Muscle layer of colon (tissue), 2 donors: ENCODE measurements around the gene DEFB126.
"Not testable (repeated sequence)": the region's sequence is repeated elsewhere in the genome, so short reads cannot be mapped to it uniquely, and the experiment has no call there.

Experiments used
- H3K27ac ChIP-seq: one replicate; pipeline ENCODE4 v1.7.0; 2013; ENCODE audit warnings: low read depth, mild to moderate bottlenecking, low read length, moderate library complexity
- H3K27me3 ChIP-seq, 2 donors: one replicate each; pipeline ENCODE4 v1.7.0; 2013; ENCODE audit warnings: low read length in 2 of 2, mild to moderate bottlenecking in 2 of 2; ENCODE audit not compliant: insufficient read depth in 2 of 2, control insufficient read depth in 1 of 2
- H3K36me3 ChIP-seq: one replicate; pipeline ENCODE4 v1.7.0; 2013; ENCODE audit warnings: mild to moderate bottlenecking, low read length; ENCODE audit not compliant: insufficient read depth
- H3K4me1 ChIP-seq: one replicate; pipeline ENCODE4 v1.7.0; 2013; ENCODE audit warnings: mild to moderate bottlenecking, low read length; ENCODE audit not compliant: insufficient read depth
- H3K4me3 ChIP-seq, 2 donors: one replicate each; pipeline ENCODE4 v1.7.0; 2013; ENCODE audit warnings: low read length in 2 of 2, low read depth in 1 of 2, mild to moderate bottlenecking in 1 of 2, moderate library complexity in 1 of 2
- H3K9ac ChIP-seq: one replicate; pipeline ENCODE4 v1.7.0; 2013; ENCODE audit warnings: low read length
- H3K9me3 ChIP-seq: one replicate; pipeline ENCODE4 v1.7.0; 2013; ENCODE audit warnings: mild to moderate bottlenecking, low read length
- donor health status: abdominal sarcoma.
- donor health status: Adenocarcinoma of cecum.

The DEFB126 gene, protein sequence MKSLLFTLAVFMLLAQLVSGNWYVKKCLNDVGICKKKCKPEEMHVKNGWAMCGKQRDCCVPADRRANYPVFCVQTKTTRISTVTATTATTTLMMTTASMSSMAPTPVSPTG

DNA sequence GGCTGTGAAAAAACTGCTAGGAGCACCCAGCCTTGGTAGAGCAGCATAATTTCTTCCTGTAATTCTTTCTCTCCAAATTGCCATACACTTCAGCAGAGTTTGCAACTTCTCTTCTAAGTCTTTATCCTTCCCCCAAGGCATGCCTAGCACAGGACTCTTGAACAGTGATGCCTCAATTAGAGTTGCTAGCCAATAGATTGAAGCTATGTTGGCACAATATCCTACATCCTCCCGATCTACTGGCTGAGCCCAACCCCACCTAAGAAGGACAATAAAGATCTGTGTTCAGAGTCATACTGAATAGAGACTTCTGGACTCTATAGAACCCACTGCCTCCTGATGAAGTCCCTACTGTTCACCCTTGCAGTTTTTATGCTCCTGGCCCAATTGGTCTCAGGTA, at the start of gene DEFB126:
Gene DEFB126, plus strand, starts transcription at position 301 of the 400 bp plus-strand sequence. Its CDS starts 39 bp downstream, at position 340.
- Histone ChIP-seq H3K36me3 (no peaks in the 10 kb centered on the region), H3K27me3 (no peaks in the 10 kb centered on the region), H3K4me3 (no peak within 1 kb of the TSS), H3K27ac (no peak within 1 kb of the TSS), H3K4me1 (no peaks in the 10 kb centered on the region), H3K9ac (no peak within 1 kb of the TSS), H3K9me3 (no peaks in the 10 kb centered on the region)

DNA sequence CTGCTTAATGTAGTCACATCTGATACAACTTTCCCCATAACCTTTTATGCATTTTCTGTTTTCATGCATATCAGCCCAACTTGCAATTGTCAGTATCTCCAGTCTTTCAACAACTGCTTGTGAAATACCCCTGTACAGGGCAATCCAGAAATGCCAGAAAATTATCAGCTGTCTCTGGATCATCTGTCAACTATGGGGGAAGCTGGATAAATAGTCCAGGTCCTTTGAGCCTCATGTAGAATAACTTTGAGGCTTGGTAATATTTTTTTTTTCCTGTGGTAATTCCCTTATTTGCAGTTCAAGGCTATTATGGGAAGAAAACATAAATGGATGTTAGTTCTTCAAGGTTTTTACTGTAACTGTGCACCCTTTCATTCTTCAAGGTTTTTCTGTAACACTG, 48.7 kb upstream of the DEFB126 start:
- Histone ChIP-seq H3K27me3 (no peaks in the 10 kb centered on the region), H3K27ac (no peak overlapping the region), H3K4me1 (no peaks in the 10 kb centered on the region), H3K9me3 (no peaks in the 10 kb centered on the region), H3K4me3 (no peak overlapping the region), H3K9ac (no peak overlapping the region), H3K36me3 (no peaks in the 10 kb centered on the region)

DNA sequence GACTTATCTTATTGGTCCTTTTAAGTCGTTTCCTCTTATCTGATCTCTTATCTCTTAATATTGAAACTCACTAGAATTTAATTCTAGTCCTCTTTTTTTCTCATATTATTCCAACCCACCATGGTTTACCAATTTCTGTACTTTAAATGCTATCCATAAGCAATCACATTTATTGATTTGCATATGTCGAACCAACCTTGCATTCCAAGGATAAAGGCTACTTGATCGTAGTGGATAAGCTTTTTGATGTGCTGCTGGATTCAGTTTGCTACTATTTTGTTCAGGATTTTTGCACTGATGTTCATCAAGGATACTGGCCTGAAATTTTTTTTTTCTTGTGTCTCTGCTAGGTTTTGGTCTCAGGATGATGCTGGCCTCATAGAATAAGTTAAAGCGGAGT, 47.2 kb upstream of the DEFB126 start:
- Histone ChIP-seq H3K4me3 (no peak overlapping the region), H3K36me3 (no peaks in the 10 kb centered on the region), H3K9me3 (no peaks in the 10 kb centered on the region), H3K27me3 (no peaks in the 10 kb centered on the region), H3K9ac (no peak overlapping the region), H3K27ac (no peak overlapping the region), H3K4me1 (no peaks in the 10 kb centered on the region)

DNA sequence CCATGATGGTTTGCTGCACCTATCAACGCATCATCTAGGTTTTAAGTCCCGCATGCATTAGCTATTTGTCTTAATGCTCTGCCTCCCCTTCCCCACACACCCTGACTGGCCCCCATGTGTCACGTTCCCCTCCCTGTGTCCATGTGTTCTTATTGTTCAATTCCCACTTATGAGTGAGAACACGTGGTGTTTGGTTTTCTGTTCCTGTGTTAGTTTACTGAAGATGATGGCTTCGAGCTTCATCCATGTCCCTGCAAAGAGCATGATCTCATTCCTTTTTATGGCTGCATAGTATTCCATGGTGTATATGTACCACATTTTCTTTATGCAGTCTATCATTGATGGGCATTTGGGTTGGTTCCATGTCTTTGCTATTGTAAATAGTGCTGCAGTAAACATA, 44.7 kb upstream of the DEFB126 start:
- not testable (repeated sequence) for H3K9me3 ChIP-seq, H3K36me3 ChIP-seq, H3K4me3 ChIP-seq, H3K9ac ChIP-seq, H3K27me3 ChIP-seq, H3K4me1 ChIP-seq, H3K27ac ChIP-seq

DNA sequence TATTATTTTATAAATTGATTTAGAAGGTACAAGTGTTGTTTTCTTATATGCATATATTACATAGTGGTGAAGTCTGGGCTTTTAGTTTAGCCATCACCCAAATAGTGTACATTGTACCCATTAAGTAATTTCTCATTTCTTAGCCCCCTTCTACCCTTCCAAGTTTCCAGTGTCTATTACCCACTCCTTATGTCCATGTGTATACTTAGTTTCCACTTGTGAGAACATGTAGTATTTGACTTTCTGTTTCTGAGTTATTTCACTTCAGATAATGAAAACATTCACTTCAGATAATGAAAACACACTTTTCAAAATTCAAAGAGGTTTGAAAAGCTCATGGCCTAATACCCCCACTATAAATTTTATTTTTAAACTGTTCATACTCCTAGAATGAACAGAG, 40.4 kb upstream of the DEFB126 start:
- no peak overlapping the region for H3K4me3 ChIP-seq
- no peak overlapping the region for H3K9ac ChIP-seq
- H3K9me3 ChIP-seq = no peaks in the 10 kb centered on the region
- H3K27me3 ChIP-seq = peaks cover 0 to 13% of the 10 kb centered on the region in 2 donors
- H3K36me3 ChIP-seq = no peaks in the 10 kb centered on the region
- no peaks in the 10 kb centered on the region for H3K4me1 ChIP-seq
- no peak overlapping the region for H3K27ac ChIP-seq

DNA sequence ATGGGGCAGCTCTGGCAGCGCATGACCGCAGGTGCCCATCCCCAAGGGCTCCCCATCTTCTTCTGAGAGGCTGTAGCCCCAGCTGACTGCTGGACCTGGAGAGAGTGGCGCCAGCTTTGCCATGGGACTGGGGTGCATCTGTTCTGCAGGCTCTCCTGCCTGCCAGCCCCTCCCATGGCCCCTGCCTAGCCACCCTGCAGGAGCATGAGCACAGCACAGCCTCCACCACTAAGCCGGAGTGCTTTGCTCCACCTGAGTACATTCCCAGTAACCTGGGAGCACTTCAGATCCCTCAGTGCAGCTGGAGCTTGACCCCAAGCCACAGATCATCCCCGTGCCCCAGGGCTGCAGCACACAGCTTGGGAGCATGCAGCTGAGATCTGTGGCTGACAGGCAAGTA, 38.9 kb upstream of the DEFB126 start:
- H3K27me3 ChIP-seq = peaks cover 0 to 13% of the 10 kb centered on the region in 2 donors
- H3K9me3 ChIP-seq = no peaks in the 10 kb centered on the region
- no peak overlapping the region for H3K27ac ChIP-seq

DNA sequence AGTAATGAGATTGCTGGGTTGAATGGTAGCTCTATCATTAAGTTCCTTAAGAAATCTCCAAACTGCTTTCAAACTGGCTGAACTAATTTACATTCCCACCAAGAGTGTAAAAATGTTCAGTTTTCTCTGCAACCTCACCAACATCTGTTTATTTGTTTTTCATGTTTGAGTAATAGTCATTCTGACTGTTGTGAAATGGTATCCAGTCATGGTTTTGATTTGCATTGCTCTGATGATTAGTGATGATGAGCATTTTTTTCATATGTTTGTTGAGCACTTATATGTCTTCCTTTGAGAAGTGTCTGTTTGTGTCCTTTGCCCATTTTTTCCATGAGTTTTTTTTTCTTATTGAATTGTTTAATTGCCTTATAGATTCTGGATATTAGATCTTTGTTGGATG, 30.0 kb upstream of the DEFB126 start:
- Histone ChIP-seq H3K4me3 (no peak overlapping the region), H3K9ac (no peak overlapping the region), H3K9me3 (no peaks in the 10 kb centered on the region), H3K27me3 (no peaks in the 10 kb centered on the region), H3K36me3 (no peaks in the 10 kb centered on the region), H3K4me1 (no peaks in the 10 kb centered on the region), H3K27ac (no peak overlapping the region)

More for the DNA sequence above, 38.9 kb upstream of the DEFB126 start:
- Histone ChIP-seq H3K4me1 (no peaks in the 10 kb centered on the region), H3K36me3 (no peaks in the 10 kb centered on the region), H3K4me3 (no peak overlapping the region), H3K9ac (no peak overlapping the region)

DNA sequence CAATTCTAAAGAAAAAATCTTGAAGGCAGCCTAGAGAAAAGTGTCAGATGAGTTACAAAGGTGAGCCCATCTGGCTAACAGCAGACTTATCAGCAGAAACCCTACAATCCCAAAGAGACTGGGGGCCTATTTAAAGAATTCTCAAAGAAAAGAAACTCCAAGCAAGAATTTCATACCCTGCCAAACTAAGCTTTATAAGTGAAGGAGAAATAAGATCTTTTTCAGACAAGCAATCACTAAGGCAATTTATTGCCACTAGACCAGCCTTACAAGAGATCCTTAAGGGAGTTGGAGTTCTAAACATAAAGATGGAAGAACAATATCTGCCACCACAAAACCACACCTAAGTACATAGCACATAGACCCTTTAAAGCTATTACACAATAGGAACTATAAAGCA, 24.9 kb upstream of the DEFB126 start:
- H3K27ac ChIP-seq = no peak overlapping the region
- no peaks in the 10 kb centered on the region for H3K4me1 ChIP-seq
- no peak overlapping the region for H3K4me3 ChIP-seq
- no peaks in the 10 kb centered on the region for H3K9me3 ChIP-seq
- H3K36me3 ChIP-seq = no peaks in the 10 kb centered on the region
- H3K9ac ChIP-seq = no peak overlapping the region
- no peaks in the 10 kb centered on the region for H3K27me3 ChIP-seq

DNA sequence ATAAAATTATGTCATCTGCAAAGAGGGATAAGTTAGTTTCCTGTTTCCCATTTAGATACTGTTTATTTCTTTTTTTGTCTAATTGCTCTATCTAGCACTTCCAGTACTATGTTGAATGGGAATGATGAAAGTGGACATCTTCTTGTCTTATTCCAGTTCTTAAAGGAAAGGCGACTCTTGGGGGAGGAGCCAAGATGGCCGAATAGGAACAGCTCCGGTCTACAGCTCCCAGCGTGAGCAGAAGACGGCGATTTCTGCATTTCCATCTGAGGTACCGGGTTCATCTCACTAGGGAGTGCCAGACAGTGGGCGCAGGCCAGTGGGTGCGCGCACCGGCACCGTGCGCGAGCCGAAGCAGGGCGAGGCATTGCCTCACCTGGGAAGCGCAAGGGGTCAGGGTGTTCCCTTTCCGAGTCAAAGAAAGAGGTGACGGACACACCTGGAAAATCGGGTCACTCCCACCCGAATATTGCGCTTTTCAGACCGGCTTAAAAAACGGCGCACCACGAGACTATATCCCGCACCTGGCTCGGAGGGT, 12.5 kb upstream of the DEFB126 start:
- H3K4me3 ChIP-seq, H3K36me3 ChIP-seq, H3K27me3 ChIP-seq, H3K27ac ChIP-seq, H3K9ac ChIP-seq, H3K9me3 ChIP-seq, H3K4me1 ChIP-seq: not testable (repeated sequence)

DNA sequence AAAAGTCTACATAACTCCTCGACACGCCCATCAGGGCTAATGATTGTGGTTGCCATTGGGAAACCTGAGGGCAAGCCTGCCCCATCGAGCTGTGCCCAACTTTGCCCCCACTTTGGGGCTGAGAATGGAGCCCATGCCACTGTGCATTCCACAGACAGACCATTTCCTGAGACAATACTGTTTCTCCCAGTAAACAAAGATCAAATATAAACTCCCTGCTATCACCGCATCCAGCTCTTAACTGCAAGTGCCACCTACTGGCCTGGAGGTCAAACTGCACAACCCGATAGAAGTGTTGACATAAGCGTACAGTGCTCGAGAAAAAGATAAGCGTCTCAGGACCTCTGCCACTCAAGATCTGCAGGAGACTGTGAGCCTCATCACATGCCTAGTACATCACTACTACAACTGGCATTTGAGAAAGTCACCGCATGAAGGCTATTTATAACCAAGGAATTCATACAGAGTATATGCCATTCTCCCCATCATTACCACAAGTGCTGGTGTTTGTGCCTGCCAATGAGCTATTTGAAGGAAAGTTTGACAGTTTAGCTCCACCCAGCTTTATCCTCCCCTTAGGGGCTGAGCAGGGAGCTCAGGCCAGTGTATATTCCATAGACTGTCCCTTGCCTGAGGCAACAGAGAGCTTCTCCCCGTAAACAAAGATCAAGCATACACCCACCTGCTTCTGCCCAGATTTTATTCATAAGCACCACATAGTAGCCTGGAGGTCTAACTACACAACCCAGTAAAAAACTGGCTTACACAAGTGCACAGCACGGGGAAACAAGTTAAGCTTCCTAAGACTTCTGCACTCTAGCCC, 4.5 kb upstream of the DEFB126 start:
- Histone ChIP-seq H3K9ac (no peak overlapping the region), H3K4me1 (no peaks in the 10 kb centered on the region), H3K4me3 (no peak overlapping the region), H3K36me3 (no peaks in the 10 kb centered on the region), H3K27ac (no peak overlapping the region), H3K9me3 (no peaks in the 10 kb centered on the region), H3K27me3 (no peaks in the 10 kb centered on the region)

DNA sequence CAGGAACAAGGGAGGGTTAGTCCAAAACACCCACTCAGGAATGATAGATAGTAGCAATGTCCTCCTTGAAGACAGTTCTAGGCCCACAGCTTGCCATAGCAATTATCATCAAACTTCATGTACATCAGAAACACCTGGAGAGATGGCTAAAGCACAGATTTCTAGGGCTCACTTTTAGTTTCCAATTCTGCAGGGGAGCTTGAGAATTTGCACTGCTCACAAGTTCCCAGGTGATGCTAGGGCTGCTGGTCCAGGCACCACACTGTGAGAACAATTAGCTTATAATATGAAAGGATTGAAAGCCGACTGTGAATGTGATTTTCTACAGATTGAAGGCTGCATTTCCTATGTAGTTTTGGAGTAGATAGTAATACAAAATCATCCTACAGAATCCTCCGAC, 3.5 kb downstream of the DEFB126 start:
- Histone ChIP-seq H3K9me3 (no peaks in the 10 kb centered on the region), H3K4me1 (no peaks in the 10 kb centered on the region), H3K27ac (no peak overlapping the region), H3K9ac (no peak overlapping the region), H3K36me3 (no peaks in the 10 kb centered on the region), H3K4me3 (no peak overlapping the region), H3K27me3 (no peaks in the 10 kb centered on the region)

DNA sequence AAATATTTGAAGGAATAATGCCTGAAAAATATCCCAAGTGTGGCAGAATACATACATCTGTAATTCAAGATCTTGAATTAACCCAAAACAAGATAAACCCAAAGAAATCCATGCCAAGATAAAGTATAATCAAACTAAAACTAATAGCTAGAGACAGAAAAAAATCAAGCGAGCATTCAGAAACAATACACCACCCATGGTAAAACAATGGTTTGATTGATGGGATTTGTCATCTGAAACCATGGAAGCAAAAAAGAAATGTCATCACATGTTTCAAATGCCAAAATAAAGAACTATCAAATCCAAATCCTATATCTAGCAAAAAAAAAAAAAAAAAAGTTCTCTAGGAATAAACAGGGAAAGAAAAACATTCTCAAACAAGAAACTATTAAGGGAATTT, 9.7 kb downstream of the DEFB126 start:
- no peak overlapping the region for H3K27ac ChIP-seq
- no peak overlapping the region for H3K9ac ChIP-seq
- H3K9me3 ChIP-seq = no peaks in the 10 kb centered on the region
- H3K4me3 ChIP-seq = no peak overlapping the region
- H3K27me3 ChIP-seq = no peaks in the 10 kb centered on the region
- no peaks in the 10 kb centered on the region for H3K36me3 ChIP-seq
- no peaks in the 10 kb centered on the region for H3K4me1 ChIP-seq
